HG02943 (cell line): ENCODE measurements around the gene CACNB3.
A peak's percentile ranks its signal among the peaks of the same experiment; 100 is the strongest.
"Not testable (repeated sequence)": the region's sequence is repeated elsewhere in the genome, so short reads cannot be mapped to it uniquely, and the experiment has no call there.

ENCODE experiments used
- ATAC-seq: cut with Tn5 transposase; IDR thresholded peaks from one replicate; pipeline ENCODE4 v1.9.1; 2021; ENCODE audit warnings: mild to moderate bottlenecking, low read depth, moderate library complexity; ENCODE audit not compliant: unreplicated experiment

CACNB3 gene

DNA sequence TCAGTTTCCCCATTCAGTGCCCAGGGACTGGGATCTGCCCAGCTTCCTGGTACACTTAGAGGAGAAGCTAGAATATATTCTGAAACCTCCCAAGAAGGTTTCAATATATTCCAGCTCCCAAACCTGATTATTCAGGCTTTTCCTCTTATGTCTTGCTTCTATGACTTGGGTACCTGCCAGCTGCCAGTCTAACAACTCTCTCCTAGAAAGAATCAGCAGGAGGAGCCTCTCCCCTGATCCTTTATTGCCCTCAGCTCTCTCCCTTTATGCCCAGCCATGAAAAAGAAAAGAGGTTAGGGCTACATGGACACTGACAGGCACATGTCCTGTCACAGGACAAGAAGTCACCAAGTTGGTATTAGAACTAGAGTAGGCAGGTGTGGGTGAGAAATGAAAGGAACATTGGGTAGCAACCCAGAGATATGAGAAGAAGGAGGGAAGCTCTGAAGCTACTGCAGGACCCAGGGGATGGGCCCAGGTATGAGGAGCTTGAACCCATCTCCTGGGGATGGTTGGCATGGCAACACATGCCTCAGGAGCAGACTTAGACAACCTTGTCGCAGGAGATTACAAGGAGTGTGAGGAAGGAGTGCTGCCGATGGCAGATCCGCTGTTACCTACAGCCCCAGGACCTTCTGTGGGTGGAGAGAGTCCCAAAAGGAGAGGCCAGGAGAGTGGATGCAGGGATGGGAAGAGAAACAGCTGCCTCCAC, 2.0 kb upstream of the CACNB3 start:
- ATAC-seq: no peak

GRCh38 chr12:48818831-48819590, 715 bp downstream of the CACNB3 start:
- ATAC-seq: no peak

- ATAC-seq: no peak
These were observed 1.9 kb downstream of the CACNB3 start for GRCh38 chr12:48819986-48820725.

DNA sequence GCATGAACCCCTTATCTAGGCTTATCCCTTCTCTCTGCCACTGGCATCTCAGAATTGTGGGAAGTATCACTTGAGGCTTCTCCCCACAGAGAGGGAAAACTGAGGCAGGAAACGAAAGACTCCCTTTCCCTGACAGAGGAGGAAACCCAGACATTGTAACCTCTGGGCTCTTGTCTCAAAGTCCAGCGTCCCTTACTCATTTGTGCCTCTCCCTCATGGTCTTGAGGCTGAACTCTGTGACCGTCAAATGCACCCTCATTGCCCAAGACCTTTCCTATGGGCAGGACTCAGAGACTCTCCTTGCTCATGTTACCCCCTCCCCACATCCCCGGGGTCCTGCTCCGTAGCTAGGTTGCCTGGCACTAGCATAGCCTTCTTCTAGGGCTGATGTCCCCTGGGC, 3.8 kb downstream of the CACNB3 start:
- ATAC-seq: no peak

- no peak for ATAC-seq
These were observed 4.4 kb downstream of the CACNB3 start for GRCh38 chr12:48822711-48823110.

- no peak for ATAC-seq
These were observed 5.0 kb downstream of the CACNB3 start for GRCh38 chr12:48823281-48823680.

GRCh38 chr12:48824112-48824511, 5.8 kb downstream of the CACNB3 start:
- ATAC-seq: no peak

- ATAC-seq: no peak
These were observed 6.6 kb downstream of the CACNB3 start for GRCh38 chr12:48824905-48825304.

DNA sequence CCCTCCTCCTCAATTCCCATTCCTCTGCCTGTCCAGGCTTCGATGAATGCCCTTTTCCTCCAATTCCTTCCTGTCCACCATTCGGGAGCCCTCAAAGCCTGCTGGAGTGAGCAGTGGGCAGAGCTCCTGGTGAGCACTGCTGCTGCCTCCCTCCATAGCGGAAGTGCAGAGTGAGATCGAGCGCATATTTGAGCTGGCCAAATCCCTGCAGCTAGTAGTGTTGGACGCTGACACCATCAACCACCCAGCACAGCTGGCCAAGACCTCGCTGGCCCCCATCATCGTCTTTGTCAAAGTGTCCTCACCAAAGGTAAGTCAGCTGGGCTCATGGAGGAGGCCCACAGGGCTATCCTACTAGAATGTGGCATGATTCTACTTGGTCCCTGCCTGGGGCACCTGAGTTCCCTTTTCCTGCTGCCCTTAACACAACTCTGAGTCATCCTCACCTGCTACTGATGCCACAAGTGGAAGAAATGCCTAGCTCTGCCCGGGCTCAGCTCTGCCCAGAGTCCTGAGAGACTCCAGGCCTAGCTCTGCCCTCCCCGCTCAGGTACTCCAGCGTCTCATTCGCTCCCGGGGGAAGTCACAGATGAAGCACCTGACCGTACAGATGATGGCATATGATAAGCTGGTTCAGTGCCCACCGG, 8.0 kb downstream of the CACNB3 start:
- ATAC-seq: no peak

GRCh38 chr12:48827026-48827425, 8.7 kb downstream of the CACNB3 start:
- ATAC-seq: no peak

DNA sequence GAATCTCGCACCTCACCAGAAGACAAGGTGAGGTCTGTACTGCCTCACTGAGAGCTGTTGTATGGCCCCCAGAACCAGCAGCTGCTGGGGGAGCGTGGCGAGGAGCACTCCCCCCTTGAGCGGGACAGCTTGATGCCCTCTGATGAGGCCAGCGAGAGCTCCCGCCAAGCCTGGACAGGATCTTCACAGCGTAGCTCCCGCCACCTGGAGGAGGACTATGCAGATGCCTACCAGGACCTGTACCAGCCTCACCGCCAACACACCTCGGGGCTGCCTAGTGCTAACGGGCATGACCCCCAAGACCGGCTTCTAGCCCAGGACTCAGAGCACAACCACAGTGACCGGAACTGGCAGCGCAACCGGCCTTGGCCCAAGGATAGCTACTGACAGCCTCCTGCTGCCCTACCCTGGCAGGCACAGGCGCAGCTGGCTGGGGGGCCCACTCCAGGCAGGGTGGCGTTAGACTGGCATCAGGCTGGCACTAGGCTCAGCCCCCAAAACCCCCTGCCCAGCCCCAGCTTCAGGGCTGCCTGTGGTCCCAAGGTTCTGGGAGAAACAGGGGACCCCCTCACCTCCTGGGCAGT, 9.3 kb downstream of the CACNB3 start:
- no peak for ATAC-seq

DNA sequence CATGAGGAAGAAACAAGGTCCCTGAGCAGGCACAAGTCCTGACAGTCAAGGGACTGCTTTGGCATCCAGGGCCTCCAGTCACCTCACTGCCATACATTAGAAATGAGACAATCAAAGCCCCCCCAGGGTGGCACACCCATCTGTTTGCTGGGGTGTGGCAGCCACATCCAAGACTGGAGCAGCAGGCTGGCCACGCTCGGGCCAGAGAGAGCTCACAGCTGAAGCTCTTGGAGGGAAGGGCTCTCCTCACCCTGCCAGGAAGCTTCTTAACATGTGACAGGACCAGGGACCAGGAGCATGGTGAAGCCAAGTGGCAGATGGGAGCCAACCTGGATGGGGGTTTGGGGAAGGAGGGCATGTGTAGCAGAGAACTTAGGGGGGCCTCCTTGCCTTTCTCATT, 10.0 kb downstream of the CACNB3 start:
- no peak for ATAC-seq

GRCh38 chr12:48828841-48829575, 10.7 kb downstream of the CACNB3 start:
- ATAC-seq: no peak

DNA sequence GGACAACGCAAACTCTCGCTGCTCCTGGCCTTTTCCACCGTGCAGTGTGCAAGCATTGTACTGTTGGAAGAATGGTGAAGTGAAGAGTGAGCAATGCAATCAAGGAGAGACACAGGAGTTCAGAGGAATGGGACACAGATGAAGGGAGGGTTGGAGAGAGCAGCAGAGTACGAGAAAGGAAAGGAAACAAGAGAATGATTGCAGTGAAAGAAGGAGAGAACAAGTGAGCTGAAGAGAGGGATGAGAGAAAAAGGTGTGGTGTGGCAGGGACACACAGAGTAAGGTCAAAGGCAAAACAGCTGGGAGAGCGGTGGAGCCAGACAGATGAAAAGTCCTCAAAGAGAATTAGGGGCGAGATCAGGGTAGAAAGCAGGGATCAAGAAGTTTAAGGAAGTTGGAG, 13.0 kb downstream of the CACNB3 start:
- ATAC-seq: no peak

DNA sequence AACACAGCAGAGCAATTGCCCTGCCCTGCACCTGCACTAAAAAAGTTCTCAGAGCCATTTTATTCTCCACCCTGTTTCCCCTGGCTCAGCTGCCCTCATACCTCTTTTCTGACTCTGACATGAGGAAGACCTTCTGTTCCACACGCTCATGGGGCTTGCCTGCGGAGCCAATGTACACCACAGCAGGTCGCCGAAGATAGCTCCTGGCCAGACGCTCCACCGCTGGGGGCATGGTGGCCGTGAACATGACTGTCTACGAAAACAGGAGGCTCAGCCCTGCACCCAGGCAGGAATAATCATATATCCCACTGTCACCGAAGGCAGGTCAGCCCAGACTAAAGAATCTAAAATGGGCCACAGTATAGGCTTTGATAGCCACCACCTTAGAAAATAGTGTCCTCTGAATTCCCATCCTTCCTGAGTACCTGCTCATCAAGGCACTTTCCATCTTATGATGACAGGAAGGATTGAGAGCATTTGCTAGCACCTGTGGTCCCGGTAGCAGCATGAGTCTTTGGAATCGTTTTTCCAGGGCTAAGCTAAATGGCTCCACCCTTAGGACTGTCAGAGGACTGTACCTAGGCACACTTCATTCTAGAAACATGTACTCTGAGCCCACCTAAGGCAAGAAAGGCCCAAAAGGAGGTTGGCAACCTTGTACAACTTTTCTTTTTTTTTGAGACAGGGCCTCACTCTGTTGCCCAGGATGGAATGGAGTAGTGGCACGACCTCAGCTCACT, 14.2 kb downstream of the CACNB3 start:
- no peak for ATAC-seq

GRCh38 chr12:48838048-48838447, 19.8 kb downstream of the CACNB3 start:
- no peak for ATAC-seq

DNA sequence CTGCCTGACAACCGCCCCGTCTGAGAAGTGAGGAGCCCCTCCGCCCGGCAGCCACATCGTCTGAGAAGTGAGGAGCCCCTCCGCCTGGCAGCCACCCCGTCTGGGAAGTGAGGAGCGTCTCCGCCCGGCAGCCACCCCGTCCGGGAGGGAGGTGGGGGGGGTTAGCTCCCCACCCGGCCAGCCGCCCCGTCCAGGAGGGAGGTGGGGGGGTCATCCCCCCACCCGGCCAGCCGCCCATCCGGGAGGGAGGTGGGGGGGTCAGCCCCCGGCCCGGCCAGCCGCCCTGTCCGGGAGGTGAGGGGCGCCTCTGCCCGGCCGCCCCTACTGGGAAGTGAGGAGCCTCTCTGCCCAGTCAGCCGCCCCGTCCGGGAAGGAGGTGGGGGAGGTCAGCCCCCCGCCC, 23.7 kb downstream of the CACNB3 start:
- ATAC-seq: not testable (repeated sequence)

DNA sequence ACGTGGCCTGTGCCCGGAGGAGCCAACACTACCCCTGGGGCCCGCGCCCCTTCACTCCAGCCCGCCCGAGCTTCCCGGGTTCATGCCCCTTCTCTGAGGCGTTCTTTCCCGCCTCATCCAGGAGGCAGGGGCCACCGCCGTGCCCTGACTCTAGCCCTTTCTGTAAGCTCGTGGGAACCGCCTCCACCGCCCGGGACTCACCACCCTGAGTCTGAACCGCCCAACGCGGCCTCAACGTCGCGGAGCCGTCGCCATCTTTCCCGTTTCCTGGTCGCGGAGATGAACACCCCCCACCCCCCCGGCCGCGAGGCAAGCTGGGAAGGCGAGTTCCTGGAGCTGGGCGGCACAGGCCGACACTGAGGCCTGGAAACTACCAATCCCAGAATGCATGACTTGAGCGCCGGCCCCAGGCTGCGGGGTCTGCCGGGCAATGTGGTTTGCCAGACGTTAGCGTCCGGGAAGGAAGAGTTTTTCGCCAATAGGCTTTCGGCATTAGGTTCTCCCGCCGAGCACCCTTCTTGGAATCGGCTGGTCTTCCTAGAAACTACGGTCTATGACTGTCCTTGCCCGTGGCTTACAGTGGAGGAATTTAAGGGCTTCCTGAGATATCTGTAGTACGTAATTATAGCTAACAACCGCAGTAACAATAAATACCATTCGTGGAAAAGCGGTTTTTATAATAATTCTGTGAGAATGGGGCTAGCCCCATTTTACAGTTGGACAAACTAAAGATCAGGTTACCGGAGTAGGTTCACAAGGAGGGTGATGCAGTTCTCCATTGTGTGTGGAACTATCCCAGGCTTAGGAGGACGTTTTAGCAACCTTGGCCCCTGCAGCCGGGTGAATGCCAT, 33.8 kb downstream of the CACNB3 start, which contains the start of gene DDX23:
TSS of gene DDX23 (minus strand) at position 281 of the 851 bp plus-strand sequence. CDS start 6,381 bp downstream, outside the sequence.
- ATAC-seq: peak; percentile 90
